ENCODE results near the gene USP5.

DNA sequence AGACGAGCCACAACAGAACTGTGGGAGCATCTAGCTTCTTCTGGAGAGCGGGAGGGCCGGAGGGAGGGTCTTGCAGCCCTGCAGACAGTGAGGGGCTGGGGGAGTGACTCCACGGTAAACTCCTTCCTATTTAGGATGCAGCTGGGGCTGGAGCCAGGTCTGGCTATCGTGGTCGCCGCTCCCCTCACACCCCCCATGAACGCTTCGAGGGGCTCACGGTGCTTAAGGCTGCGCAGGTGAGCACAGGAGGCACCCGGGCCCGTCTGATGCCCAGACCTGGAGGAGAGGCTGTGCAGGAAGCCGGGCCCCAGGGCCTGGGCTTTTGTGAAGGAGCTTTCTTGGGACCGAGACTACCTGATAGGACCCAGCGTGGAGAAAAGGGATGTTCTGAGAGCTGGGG is 15.1 kb upstream of the USP5 start:
- TF ChIP-seq POLR2A (IDR thresholded peaks at IDR 0.05): no peak
- TF ChIP-seq, protein P1, sequence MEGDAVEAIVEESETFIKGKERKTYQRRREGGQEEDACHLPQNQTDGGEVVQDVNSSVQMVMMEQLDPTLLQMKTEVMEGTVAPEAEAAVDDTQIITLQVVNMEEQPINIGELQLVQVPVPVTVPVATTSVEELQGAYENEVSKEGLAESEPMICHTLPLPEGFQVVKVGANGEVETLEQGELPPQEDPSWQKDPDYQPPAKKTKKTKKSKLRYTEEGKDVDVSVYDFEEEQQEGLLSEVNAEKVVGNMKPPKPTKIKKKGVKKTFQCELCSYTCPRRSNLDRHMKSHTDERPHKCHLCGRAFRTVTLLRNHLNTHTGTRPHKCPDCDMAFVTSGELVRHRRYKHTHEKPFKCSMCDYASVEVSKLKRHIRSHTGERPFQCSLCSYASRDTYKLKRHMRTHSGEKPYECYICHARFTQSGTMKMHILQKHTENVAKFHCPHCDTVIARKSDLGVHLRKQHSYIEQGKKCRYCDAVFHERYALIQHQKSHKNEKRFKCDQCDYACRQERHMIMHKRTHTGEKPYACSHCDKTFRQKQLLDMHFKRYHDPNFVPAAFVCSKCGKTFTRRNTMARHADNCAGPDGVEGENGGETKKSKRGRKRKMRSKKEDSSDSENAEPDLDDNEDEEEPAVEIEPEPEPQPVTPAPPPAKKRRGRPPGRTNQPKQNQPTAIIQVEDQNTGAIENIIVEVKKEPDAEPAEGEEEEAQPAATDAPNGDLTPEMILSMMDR (IDR thresholded peaks at IDR 0.05): no peak

All from upper lobe of left lung (tissue), 4 donors.